SU-DHL-6 (cell line): ENCODE measurements around the gene ROR1.

Source experiments
- EZH2phosphoT487 ChIP-seq: fragments of 200-600 bp; sonication (generic), shearing (Covaris generic); conservative IDR thresholded peaks from 2 replicates; pipeline ENCODE4 v1.6.1; 2018; ENCODE audit warnings: mild to moderate bottlenecking, antibody characterized with exemption, low read length, moderate library complexity, mixed read lengths
- TF ChIP-seq, protein P1 (sequence below): fragments of 200-600 bp; sonication (generic); IDR thresholded peaks from one replicate; pipeline ENCODE4 v1.5.1; 2017; ENCODE audit warnings: antibody characterized with exemption, mild to moderate bottlenecking, low read length, moderate library complexity; ENCODE audit not compliant: insufficient read depth, poor library complexity, severe bottlenecking

DNA sequence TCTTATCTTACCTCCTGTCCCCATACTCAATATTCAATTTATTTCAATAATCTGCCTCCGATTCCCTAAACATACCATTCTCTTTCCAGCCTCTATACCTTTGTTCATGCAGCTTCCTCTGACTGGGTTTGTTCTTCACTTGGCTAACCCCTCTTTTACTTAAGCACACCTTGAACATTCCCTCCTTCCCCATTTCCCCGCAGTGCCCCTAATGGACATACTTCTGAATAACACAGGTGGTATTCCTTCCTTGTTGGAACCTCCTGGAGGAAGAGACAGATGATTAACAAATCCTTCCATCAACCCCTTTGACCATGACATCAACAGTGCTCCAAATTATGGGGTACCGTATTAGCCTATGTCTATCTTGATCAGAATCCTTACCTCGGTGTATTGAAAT lies 239.6 kb downstream of the ROR1 start:
- TF ChIP-seq, protein P1, sequence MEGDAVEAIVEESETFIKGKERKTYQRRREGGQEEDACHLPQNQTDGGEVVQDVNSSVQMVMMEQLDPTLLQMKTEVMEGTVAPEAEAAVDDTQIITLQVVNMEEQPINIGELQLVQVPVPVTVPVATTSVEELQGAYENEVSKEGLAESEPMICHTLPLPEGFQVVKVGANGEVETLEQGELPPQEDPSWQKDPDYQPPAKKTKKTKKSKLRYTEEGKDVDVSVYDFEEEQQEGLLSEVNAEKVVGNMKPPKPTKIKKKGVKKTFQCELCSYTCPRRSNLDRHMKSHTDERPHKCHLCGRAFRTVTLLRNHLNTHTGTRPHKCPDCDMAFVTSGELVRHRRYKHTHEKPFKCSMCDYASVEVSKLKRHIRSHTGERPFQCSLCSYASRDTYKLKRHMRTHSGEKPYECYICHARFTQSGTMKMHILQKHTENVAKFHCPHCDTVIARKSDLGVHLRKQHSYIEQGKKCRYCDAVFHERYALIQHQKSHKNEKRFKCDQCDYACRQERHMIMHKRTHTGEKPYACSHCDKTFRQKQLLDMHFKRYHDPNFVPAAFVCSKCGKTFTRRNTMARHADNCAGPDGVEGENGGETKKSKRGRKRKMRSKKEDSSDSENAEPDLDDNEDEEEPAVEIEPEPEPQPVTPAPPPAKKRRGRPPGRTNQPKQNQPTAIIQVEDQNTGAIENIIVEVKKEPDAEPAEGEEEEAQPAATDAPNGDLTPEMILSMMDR, result no peak
- TF ChIP-seq EZH2phosphoT487, result no peak
